WTC11 (cell line): Measurements from ENCODE around the gene ATP6V1F. TPM values are rescaled to one million over a fixed set of nuclear protein-coding genes. Genes with fewer than 3 reads are reported as not detected.

ENCODE experiments used
- AFF4 ChIP-seq: sonication (generic); formaldehyde crosslinking; IDR thresholded peaks from 2 replicates; pipeline ENCODE4 v1.8.1; 2023; ENCODE audit warnings: mild to moderate bottlenecking, missing genetic modification reagents, borderline replicate concordance
- ARID4B ChIP-seq: sonication (generic); formaldehyde crosslinking; IDR thresholded peaks from 2 replicates; pipeline ENCODE4 v1.8.0; 2023; ENCODE audit warnings: missing genetic modification reagents, mild to moderate bottlenecking, borderline replicate concordance
- ATF2 ChIP-seq: sonication (generic); formaldehyde crosslinking; IDR thresholded peaks from 2 replicates; pipeline ENCODE4 v1.8.1; 2022; ENCODE audit warnings: low read depth, missing genetic modification reagents, borderline replicate concordance
- ATF6 ChIP-seq: sonication (generic); formaldehyde crosslinking; IDR thresholded peaks from 2 replicates; pipeline ENCODE4 v1.8.1; 2023; ENCODE audit warnings: mild to moderate bottlenecking, missing genetic modification reagents
- CBFB ChIP-seq: sonication (generic); formaldehyde crosslinking; IDR thresholded peaks from 2 replicates; pipeline ENCODE4 v1.8.1; 2022; ENCODE audit warnings: mild to moderate bottlenecking, low read depth, missing genetic modification reagents
- CDX4 ChIP-seq: fragments of 250-450 bp; sonication (Bioruptor Pico); IDR thresholded peaks from 2 replicates; pipeline ENCODE4 v1.9.0; 2021; ENCODE audit warnings: moderate library complexity, mild to moderate bottlenecking, inconsistent platforms, borderline replicate concordance
- GABPB1 ChIP-seq: sonication (generic); formaldehyde crosslinking; IDR thresholded peaks from 2 replicates; pipeline ENCODE4 v1.8.1; 2023; ENCODE audit warnings: mild to moderate bottlenecking, missing genetic modification reagents
- HMGXB4 ChIP-seq: sonication (generic); formaldehyde crosslinking; IDR thresholded peaks from 2 replicates; pipeline ENCODE4 v1.8.1; 2023; ENCODE audit warnings: mild to moderate bottlenecking, moderate library complexity, missing genetic modification reagents
- IRF2 ChIP-seq: sonication (generic); formaldehyde crosslinking; IDR thresholded peaks from 2 replicates; pipeline ENCODE4 v1.8.0; 2022; ENCODE audit warnings: low read depth, missing genetic modification reagents, borderline replicate concordance
- KAT7 ChIP-seq: sonication (generic); formaldehyde crosslinking; IDR thresholded peaks from 2 replicates; pipeline ENCODE4 v1.8.1; 2023; ENCODE audit warnings: missing genetic modification reagents, mild to moderate bottlenecking, borderline replicate concordance
- MLX ChIP-seq: sonication (generic); formaldehyde crosslinking; IDR thresholded peaks from 2 replicates; pipeline ENCODE4 v1.8.1; 2023; ENCODE audit warnings: mild to moderate bottlenecking, missing genetic modification reagents, moderate library complexity
- MXD4 ChIP-seq: fragments of 250-450 bp; sonication (Bioruptor Pico); IDR thresholded peaks from 2 replicates; pipeline ENCODE4 v1.8.0; 2021; ENCODE audit warnings: mild to moderate bottlenecking, moderate library complexity, borderline replicate concordance
- NFYB ChIP-seq: sonication (generic); formaldehyde crosslinking; conservative IDR thresholded peaks from 2 replicates; pipeline ENCODE4 v1.8.0; 2022; ENCODE audit warnings: low read depth, missing genetic modification reagents
- NR1H2 ChIP-seq: sonication (generic); formaldehyde crosslinking; IDR thresholded peaks from 2 replicates; pipeline ENCODE4 v1.9.0; 2021; ENCODE audit warnings: mild to moderate bottlenecking, moderate library complexity, missing genetic modification reagents
- SOX15 ChIP-seq: fragments of 250-450 bp; sonication (Bioruptor Pico); IDR thresholded peaks from 2 replicates; pipeline ENCODE4 v1.9.0; 2021; ENCODE audit warnings: mild to moderate bottlenecking
- SP1 ChIP-seq: sonication (generic); formaldehyde crosslinking; conservative IDR thresholded peaks from 2 replicates; pipeline ENCODE4 v1.8.1; 2022; ENCODE audit warnings: missing genetic modification reagents
- ZBTB43 ChIP-seq: sonication (generic); formaldehyde crosslinking; IDR thresholded peaks from 2 replicates; pipeline ENCODE4 v1.8.1; 2023; ENCODE audit warnings: mild to moderate bottlenecking, missing genetic modification reagents
- ZMAT4 ChIP-seq: fragments of 250-450 bp; sonication (Bioruptor Pico); IDR thresholded peaks from 2 replicates; pipeline ENCODE4 v1.9.0; 2021; ENCODE audit warnings: mild to moderate bottlenecking
- ZSCAN18 ChIP-seq: fragments of 250-450 bp; sonication (Bioruptor Pico); IDR thresholded peaks from 2 replicates; pipeline ENCODE4 v2.1.2; 2022; ENCODE audit warnings: mild to moderate bottlenecking, moderate library complexity
- total RNA-seq: library from RNA; stranded (reverse); gene quantifications from 3 replicates; pipeline ENCODE4 v1.2.3, GENCODE V29; 2021

ATP6V1F gene
- total RNA-seq, 1 experiment from 2014 or later = 117 TPM

GRCh38 chr7:128841921-128842673 is 20.6 kb upstream of the ATP6V1F start (continued):
- no peak for TF ChIP-seq AFF4
- no peak for TF ChIP-seq MLX (CRISPR knock-in tag)
- no peak for TF ChIP-seq MXD4 (CRISPR knock-in tag)
- no peak for TF ChIP-seq KAT7 (CRISPR knock-in tag)
- no peak for TF ChIP-seq CDX4 (CRISPR knock-in tag)
- no peak for TF ChIP-seq SP1 (CRISPR knock-in tag)
- no peak for TF ChIP-seq NFYB
- TF ChIP-seq GABPB1 (CRISPR knock-in tag) = no peak
- no peak for TF ChIP-seq ATF6 (CRISPR knock-in tag)
- TF ChIP-seq CBFB (CRISPR knock-in tag) = no peak
- no peak; the same call in 1 of the 2 replicates for TF ChIP-seq ZBTB43 (CRISPR knock-in tag)
- TF ChIP-seq NR1H2 (CRISPR knock-in tag) = no peak
- TF ChIP-seq IRF2 = no peak
- no peak for TF ChIP-seq ZMAT4
- TF ChIP-seq ZSCAN18 (CRISPR knock-in tag) = no peak
- TF ChIP-seq ATF2 (CRISPR knock-in tag) = no peak
- TF ChIP-seq ARID4B (CRISPR knock-in tag) = no peak
- no peak for TF ChIP-seq SOX15 (CRISPR knock-in tag)
- 0 out of 2 replicates have a peak, but pooled peaks have one; percentile 22 for TF ChIP-seq HMGXB4 (CRISPR knock-in tag)
